Astrocyte (in vitro differentiated cells and primary cell): Measurements from ENCODE around the gene RPL28. TPM values are rescaled to one million over a fixed set of nuclear protein-coding genes. Genes with fewer than 3 reads are reported as not detected.

Experiments
- DNase-seq: peaks from one replicate; pipeline ENCODE4 v3.0.0-alpha.2; 2010; ENCODE audit warnings: low read depth
- FAIRE-seq: peaks from 2 replicates; lab custom pipeline; 2011; peaks lifted over from hg19 to GRCh38; lab: Jason Lieb, UNC
- H2AFZ ChIP-seq: 2 replicates; pipeline ENCODE4 v1.6.0; 2012; ENCODE audit warnings: low read depth, low read length, inconsistent platforms
- H3K27ac ChIP-seq: 2 replicates; pipeline ENCODE4 v1.5.1; 2011; ENCODE audit warnings: low read depth, low read length, inconsistent platforms
- H3K27me3 ChIP-seq: 2 replicates; pipeline ENCODE4 v1.6.0; 2011; ENCODE audit warnings: low read length, inconsistent platforms; ENCODE audit not compliant: insufficient read depth
- H3K36me3 ChIP-seq: 2 replicates; pipeline ENCODE4 v1.5.1; 2011; ENCODE audit warnings: low read length, inconsistent platforms; ENCODE audit not compliant: insufficient read depth
- H3K4me1 ChIP-seq: 2 replicates; pipeline ENCODE4 v1.5.1; 2011; ENCODE audit warnings: low read length, inconsistent platforms; ENCODE audit not compliant: insufficient read depth
- H3K4me2 ChIP-seq: 2 replicates; pipeline ENCODE4 v1.6.0; 2012; ENCODE audit warnings: low read length, inconsistent platforms
- H3K4me3 ChIP-seq: 2 replicates; pipeline ENCODE4 v1.5.1; 2011; ENCODE audit warnings: low read depth, mild to moderate bottlenecking, low read length, inconsistent platforms; ENCODE audit not compliant: insufficient read depth
- H3K79me2 ChIP-seq: 2 replicates; pipeline ENCODE4 v1.6.0; 2012; ENCODE audit warnings: mild to moderate bottlenecking, low read length, inconsistent platforms; ENCODE audit not compliant: insufficient read depth
- H3K9ac ChIP-seq: 2 replicates; pipeline ENCODE4 v1.6.0; 2012; ENCODE audit warnings: mild to moderate bottlenecking, low read length, inconsistent platforms
- H3K9me3 ChIP-seq: 2 replicates; pipeline ENCODE4 v1.5.1; 2012; ENCODE audit warnings: low read depth, mild to moderate bottlenecking, low read length, inconsistent platforms; ENCODE audit not compliant: insufficient read depth
- H4K20me1 ChIP-seq: 2 replicates; pipeline ENCODE4 v1.6.0; 2012; ENCODE audit warnings: low read length, inconsistent platforms; ENCODE audit not compliant: insufficient read depth
- H3K27ac Mint-ChIP-seq: one replicate; pipeline ENCODE4 v1.8.0; 2021; ENCODE audit warnings: mild to moderate bottlenecking, mixed read lengths; ENCODE audit not compliant: unreplicated experiment
- H3K27me3 Mint-ChIP-seq: one replicate; pipeline ENCODE4 v1.8.0; 2021; ENCODE audit warnings: low read depth, mixed read lengths; ENCODE audit not compliant: unreplicated experiment
- H3K36me3 Mint-ChIP-seq: one replicate; pipeline ENCODE4 v1.8.0; 2021; ENCODE audit warnings: low read depth, mixed read lengths; ENCODE audit not compliant: unreplicated experiment
- H3K4me1 Mint-ChIP-seq: one replicate; pipeline ENCODE4 v1.8.0; 2021; ENCODE audit warnings: low read depth, mixed read lengths; ENCODE audit not compliant: unreplicated experiment
- H3K4me3 Mint-ChIP-seq: one replicate; pipeline ENCODE4 v1.8.0; 2021; ENCODE audit warnings: mild to moderate bottlenecking, moderate library complexity, mixed read lengths; ENCODE audit not compliant: unreplicated experiment
- H3K9me3 Mint-ChIP-seq: one replicate; pipeline ENCODE4 v1.8.0; 2021; ENCODE audit warnings: mild to moderate bottlenecking, mixed read lengths; ENCODE audit not compliant: unreplicated experiment
- EZH2 ChIP-seq: IDR thresholded peaks from 2 replicates; pipeline ENCODE4 v1.6.1; 2012; ENCODE audit warnings: mild to moderate bottlenecking, low read length, inconsistent platforms; ENCODE audit not compliant: insufficient read depth
- total RNA-seq: library from RNA; stranded (reverse); gene quantifications from 2 replicates; pipeline ENCODE4 v1.2.1, GENCODE V29; 2021
- TF ChIP-seq, protein P1 (sequence below): IDR thresholded peaks from 2 replicates; pipeline ENCODE4 v1.5.1; 2011; ENCODE audit warnings: low read depth, mild to moderate bottlenecking, inconsistent platforms, low read length, moderate library complexity; ENCODE audit not compliant: insufficient read depth

The RPL28 gene
- total RNA-seq, 1 donor from 2014 or later, result 2,072 TPM

DNA sequence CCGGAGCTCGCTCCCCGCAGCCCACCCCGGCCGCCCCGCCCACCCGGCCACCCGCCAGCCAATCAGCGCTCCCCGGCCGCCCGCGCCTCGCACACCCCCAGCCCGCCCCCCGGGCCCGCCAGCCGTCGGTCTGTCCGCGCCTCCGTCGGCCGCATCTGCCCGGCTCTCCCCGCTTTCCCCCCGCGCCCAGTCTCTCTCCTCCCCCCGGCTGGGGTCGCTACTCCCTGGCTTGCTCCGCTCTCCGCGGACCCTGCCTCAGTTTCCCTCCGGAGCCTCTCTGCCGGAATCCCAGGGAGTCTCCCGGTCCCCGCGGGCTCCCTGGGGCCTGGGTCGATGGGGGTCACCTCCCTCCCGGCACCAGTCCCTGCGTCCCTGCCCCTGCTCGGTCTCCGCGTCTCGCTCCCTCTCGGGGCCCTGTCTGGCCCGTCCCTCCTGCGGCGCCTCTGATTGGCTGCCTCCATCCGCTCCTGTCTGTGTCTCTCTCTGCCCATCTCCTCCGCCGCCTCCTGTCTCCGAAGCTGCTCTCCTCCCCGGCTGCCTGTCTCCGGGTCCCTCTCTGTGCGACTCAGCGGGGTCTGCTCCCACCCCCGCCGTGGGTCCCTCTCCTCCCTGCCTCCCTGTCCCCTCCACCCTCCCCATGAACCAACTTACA lies 16.0 kb upstream of the RPL28 start:
- Histone ChIP-seq H3K27ac (peak overlapping the region; percentile 94), H3K4me3 (peak overlapping the region; percentile 83), H3K36me3 (peaks cover 12% of the 10 kb centered on the region), H2AFZ (peak overlapping the region; percentile 34), H3K4me2 (peak overlapping the region; percentile 97), H3K9me3 (no peaks in the 10 kb centered on the region), H3K27me3 (no peaks in the 10 kb centered on the region), H3K4me1 (peaks cover 45% of the 10 kb centered on the region), H3K9ac (peak overlapping the region; percentile 97), H4K20me1 (peaks cover 29% of the 10 kb centered on the region), H3K79me2 (peaks cover 31% of the 10 kb centered on the region)
- Mint-ChIP-seq H3K36me3 (peaks cover 9% of the 10 kb centered on the region), H3K27ac (peak overlapping the region; percentile 96), H3K4me3 (peak overlapping the region; percentile 94), H3K9me3 (no peaks in the 10 kb centered on the region), H3K27me3 (no peaks in the 10 kb centered on the region), H3K4me1 (peaks cover 28% of the 10 kb centered on the region)
- no peak for FAIRE-seq
- TF ChIP-seq, protein P1, sequence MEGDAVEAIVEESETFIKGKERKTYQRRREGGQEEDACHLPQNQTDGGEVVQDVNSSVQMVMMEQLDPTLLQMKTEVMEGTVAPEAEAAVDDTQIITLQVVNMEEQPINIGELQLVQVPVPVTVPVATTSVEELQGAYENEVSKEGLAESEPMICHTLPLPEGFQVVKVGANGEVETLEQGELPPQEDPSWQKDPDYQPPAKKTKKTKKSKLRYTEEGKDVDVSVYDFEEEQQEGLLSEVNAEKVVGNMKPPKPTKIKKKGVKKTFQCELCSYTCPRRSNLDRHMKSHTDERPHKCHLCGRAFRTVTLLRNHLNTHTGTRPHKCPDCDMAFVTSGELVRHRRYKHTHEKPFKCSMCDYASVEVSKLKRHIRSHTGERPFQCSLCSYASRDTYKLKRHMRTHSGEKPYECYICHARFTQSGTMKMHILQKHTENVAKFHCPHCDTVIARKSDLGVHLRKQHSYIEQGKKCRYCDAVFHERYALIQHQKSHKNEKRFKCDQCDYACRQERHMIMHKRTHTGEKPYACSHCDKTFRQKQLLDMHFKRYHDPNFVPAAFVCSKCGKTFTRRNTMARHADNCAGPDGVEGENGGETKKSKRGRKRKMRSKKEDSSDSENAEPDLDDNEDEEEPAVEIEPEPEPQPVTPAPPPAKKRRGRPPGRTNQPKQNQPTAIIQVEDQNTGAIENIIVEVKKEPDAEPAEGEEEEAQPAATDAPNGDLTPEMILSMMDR, result no peak
- TF ChIP-seq EZH2, result no peak
- peak; percentile 68 for DNase-seq

DNA sequence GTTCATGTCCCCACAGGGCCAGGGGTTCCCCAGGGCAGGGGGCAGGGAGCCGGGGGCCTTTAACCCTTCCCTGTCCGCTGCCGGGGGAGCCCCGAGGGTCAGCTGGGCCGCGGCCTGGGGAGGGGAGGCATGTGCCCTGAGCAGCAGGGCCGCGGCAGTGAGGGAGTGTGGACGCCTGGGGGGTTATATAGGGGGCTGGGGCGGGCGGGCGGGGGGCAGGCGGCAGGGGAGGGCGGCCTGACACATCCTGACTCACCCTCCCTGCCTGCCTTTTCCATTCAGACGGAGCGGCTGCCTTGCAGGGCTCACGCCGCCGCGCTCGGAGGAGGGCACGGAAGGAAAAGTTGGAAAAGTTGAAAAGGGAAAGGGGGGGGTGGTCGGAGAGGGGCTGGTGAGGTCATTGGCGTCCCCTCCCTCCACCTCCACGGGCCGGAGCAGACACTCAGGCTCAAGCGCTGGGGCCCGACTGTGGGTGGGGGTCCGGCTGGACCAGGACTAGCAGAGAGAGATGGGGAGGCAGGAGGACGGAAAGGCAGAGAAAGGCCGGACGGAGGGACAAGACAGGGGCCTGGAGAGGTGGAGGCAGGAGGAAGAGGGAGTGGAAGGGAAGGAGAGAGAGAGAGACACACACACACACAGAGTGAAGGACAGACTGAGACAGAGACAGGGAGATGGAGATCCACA lies 15.3 kb upstream of the RPL28 start, which contains the start of gene IL11:
IL11 (minus strand) TSS at position 159 of the 684 bp plus-strand sequence; CDS start at position 6, 153 bp downstream.
- Histone ChIP-seq H3K36me3 (peaks cover 12% of the 10 kb centered on the region), H4K20me1 (peaks cover 25% of the 10 kb centered on the region), H3K27ac (peak within 1 kb of the TSS; percentile 94), H3K79me2 (peaks cover 31% of the 10 kb centered on the region), H3K27me3 (no peaks in the 10 kb centered on the region), H3K9ac (peak within 1 kb of the TSS; percentile 97), H3K4me1 (peaks cover 45% of the 10 kb centered on the region), H3K9me3 (no peaks in the 10 kb centered on the region), H3K4me2 (peak within 1 kb of the TSS; percentile 97), H2AFZ (peak within 1 kb of the TSS; percentile 75), H3K4me3 (peak within 1 kb of the TSS; percentile 83)
- DNase-seq, result peak; percentile 57
- Mint-ChIP-seq H3K4me1 (peaks cover 28% of the 10 kb centered on the region), H3K36me3 (peaks cover 9% of the 10 kb centered on the region), H3K4me3 (peak within 1 kb of the TSS; percentile 94), H3K27me3 (no peaks in the 10 kb centered on the region), H3K27ac (peak within 1 kb of the TSS; percentile 96), H3K9me3 (no peaks in the 10 kb centered on the region)
- no peak for FAIRE-seq
- TF ChIP-seq EZH2, result no peak
- TF ChIP-seq, protein P1, result no peak
